ENCODE results near the gene BBX. TPM values are rescaled to one million over a fixed set of nuclear protein-coding genes. Genes with fewer than 3 reads are reported as not detected.

Gene BBX
- total RNA-seq, 1 experiment from 2014 or later, result 45.0 TPM

GRCh38 chr3:107845380-107846278, 322.9 kb downstream of the BBX start:
- POLR2A ChIA-PET, result no interaction called here
- H3K4me3 Mint-ChIP-seq, result no peak overlapping the region
- ATAC-seq, result peak; percentile 15; the same call in 1 of the 2 replicates

GRCh38 chr3:107846279-107846852, 323.6 kb downstream of the BBX start:
- ChIA-PET CTCF (interaction anchor here (0.6 to 1.9 kb wide), 6 partner anchors 10 to 381 kb away, joined by 3 to 5 read pairs (median 3); no protein-coding TSS in a partner anchor), POLR2A (no interaction called here)
- H3K4me3 Mint-ChIP-seq, result no peak overlapping the region
- H3K36me3 Mint-ChIP-seq, result no peaks in the 10 kb centered on the region
- H3K4me1 Mint-ChIP-seq, result peaks cover 18% of the 10 kb centered on the region
- H3K9me3 Mint-ChIP-seq, result peaks cover 8% of the 10 kb centered on the region
- TF ChIP-seq CBFB (CRISPR knock-in tag; IDR thresholded peaks at IDR 0.05; ENCODE audit: low read depth) (no peak), NR2C2 (CRISPR knock-in tag; IDR thresholded peaks at IDR 0.05) (no peak), CTCF (IDR thresholded peaks at IDR 0.05) (peak; percentile 68), AFF4 (CRISPR knock-in tag; IDR thresholded peaks at IDR 0.05; ENCODE audit: borderline replicate concordance) (no peak), ZNF138 (CRISPR knock-in tag; conservative IDR thresholded peaks at IDR 0.05) (no peak), ZBTB43 (CRISPR knock-in tag; IDR thresholded peaks at IDR 0.05) (no peak), JUN (CRISPR knock-in tag; IDR thresholded peaks at IDR 0.05) (no peak)
- H3K27ac Mint-ChIP-seq, result no peak overlapping the region
- peak; percentile 84 for DNase-seq (ENCODE audit: low spot score)
- no peaks in the 10 kb centered on the region for H3K27me3 Mint-ChIP-seq (ENCODE audit: low read depth)
- peak; percentile 99 for ATAC-seq

More at GRCh38 chr3:107845380-107846278, 322.9 kb downstream of the BBX start:
- Mint-ChIP-seq H3K36me3 (no peaks in the 10 kb centered on the region), H3K27me3 (ENCODE audit: low read depth) (no peaks in the 10 kb centered on the region), H3K9me3 (peaks cover under 1% of the 10 kb centered on the region), H3K27ac (no peak overlapping the region), H3K4me1 (peaks cover 25% of the 10 kb centered on the region)
- DNase-seq (ENCODE audit: low spot score), result no peak
- no peak for TF ChIP-seq JUN (CRISPR knock-in tag; IDR thresholded peaks at IDR 0.05)
- TF ChIP-seq MXD4 (CRISPR knock-in tag; IDR thresholded peaks at IDR 0.05; ENCODE audit: borderline replicate concordance), result no peak
- no peak for TF ChIP-seq TEAD4 (CRISPR knock-in tag; IDR thresholded peaks at IDR 0.05)
- no peak for TF ChIP-seq TP53 (CRISPR knock-in tag; IDR thresholded peaks at IDR 0.05)
- no peak for TF ChIP-seq PRDM15 (CRISPR knock-in tag; IDR thresholded peaks at IDR 0.05)
- TF ChIP-seq PRRX2 (CRISPR knock-in tag; IDR thresholded peaks at IDR 0.05), result no peak
- CTCF ChIA-PET, result interaction anchor here (0.7 to 1.9 kb wide), 8 partner anchors 10 to 308 kb away, joined by 3 to 5 read pairs (median 3); no protein-coding TSS in a partner anchor

Data from WTC11 (cell line).